Hematopoietic multipotent progenitor cell treated with erythropoietin and hydrocortisone succinate and interleukin-3 and kit ligand, for 8 days (in vitro differentiated cells): ENCODE data around the gene CELF3.
"Not testable (repeated sequence)": the region's sequence is repeated elsewhere in the genome, so short reads cannot be mapped to it uniquely, and the experiment has no call there.

Experiments used
- DNase-seq: peaks from one replicate; pipeline ENCODE4 v3.0.0-alpha.2; 2015

CELF3 gene

GRCh38 chr1:151716771-151717631 is at the start of gene CELF3:
Gene CELF3, minus strand, starts transcription at chr1:151716803. Its CDS starts 783 bp downstream, at chr1:151716020.
- DNase-seq: peak; percentile 88

GRCh38 chr1:151763990-151764389 is 47.4 kb upstream of the CELF3 start:
- DNase-seq: no peak

GRCh38 chr1:151762941-151763921 is 46.6 kb upstream of the CELF3 start, which contains the start of gene MRPL9:
Gene MRPL9, minus strand, starts transcription at chr1:151763496. Its CDS starts 17 bp downstream, at chr1:151763479.
- DNase-seq: peak; percentile 85

GRCh38 chr1:151760597-151761385 is 44.2 kb upstream of the CELF3 start:
- DNase-seq: no peak

- no peak for DNase-seq
These were observed 42.6 kb upstream of the CELF3 start for GRCh38 chr1:151759241-151759640.

- DNase-seq: no peak
These were observed 39.7 kb upstream of the CELF3 start for GRCh38 chr1:151756291-151756690.

DNA sequence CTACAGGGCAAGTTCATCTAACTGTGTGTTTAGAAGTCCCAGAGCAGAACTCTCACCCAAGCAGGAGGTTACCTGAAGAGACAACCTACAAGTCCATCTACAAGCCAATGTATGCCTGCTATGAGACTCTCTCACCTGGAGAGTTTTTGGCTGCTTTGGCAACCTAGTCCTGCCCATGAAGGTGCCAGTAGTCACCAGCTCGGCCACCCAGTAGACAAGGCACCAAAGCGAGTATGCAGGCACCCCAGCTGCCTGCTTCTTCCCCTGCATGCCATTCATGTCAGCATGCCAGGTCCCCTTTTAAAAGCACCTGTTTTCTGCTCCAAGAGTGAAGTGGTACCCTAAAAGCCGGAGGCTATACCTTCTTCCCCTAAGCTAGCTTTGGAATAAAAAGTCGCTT is 24.9 kb upstream of the CELF3 start:
- DNase-seq: no peak

DNA sequence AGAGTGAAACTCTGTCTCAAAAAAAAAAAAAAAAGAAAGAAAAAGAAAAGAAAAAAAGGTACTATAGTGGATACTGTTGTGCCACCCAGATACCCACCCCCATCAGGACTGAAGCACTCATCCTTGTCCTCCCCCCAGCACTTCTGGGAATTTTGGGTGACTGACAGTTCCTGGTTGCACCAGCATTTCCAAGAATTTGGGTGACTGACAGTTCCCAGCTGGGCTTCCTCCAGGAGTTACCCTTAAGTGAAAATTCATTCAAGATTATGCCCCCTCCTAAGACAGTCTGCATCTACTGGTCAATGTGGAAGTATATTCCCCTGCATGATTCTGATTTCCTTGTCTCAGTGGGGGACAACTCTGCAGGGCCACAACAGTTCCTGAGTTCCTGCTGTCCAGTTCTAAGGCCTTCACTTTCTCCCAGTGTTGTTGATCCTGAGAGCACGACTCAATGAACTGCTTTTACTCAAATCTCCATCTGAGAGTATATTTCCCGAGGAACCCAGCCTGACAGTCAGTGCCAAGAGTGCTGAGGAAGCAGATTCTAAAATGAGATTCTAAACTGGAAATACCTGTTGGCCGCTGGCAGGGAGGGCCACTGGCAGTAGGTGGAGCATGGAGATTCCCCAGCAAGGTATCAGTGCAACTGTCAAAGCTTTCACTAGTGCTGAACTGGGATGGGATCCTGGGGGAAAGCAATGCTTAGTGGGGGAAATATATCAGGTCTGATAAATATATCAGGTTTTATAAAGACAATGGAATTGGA is 23.2 kb upstream of the CELF3 start:
- DNase-seq: peak; percentile 64

DNA sequence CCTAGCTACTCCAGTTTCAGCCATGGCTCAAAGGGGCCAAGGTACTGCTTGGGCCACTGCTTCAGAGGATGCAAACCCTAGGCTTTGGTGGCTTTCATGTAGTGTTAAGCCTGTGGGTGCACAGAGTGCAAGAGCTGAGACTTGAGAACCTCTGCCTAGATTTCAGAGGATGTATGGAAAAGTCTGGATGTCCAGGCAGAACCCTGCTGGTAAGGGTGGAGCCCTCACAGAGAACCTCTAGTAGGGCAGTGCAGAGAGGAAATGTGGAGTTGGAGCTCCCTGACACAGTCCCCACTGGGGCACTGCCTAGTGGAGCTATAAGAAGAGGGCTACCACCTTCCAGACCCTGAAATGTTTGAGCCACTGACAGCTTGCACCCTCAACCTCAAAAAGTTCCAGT is 20.9 kb upstream of the CELF3 start:
- DNase-seq: no peak

- DNase-seq: no peak
These were observed 20.4 kb upstream of the CELF3 start for GRCh38 chr1:151737026-151737425.

DNA sequence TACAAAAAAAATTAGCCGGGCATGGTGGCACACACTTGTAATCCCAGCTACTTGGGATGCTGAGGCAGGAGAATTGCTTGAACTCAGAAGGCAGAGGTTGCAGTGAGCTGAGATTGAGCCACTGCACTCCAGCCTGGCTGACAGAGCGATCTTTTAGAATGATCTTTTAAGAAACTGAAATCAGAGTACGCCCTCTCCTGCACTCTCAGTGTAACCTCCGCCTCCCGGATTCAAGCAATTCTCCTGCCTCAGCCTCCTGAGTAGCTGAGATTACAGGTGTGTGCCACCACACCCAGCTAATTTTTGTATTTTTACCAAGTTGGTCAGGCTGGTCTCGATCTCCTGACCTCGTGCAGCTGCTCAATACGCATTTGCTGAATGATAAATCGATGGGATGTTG is 17.4 kb upstream of the CELF3 start:
- not testable (repeated sequence) for DNase-seq

- no peak for DNase-seq
These were observed 16.5 kb upstream of the CELF3 start for GRCh38 chr1:151733126-151733525.

DNA sequence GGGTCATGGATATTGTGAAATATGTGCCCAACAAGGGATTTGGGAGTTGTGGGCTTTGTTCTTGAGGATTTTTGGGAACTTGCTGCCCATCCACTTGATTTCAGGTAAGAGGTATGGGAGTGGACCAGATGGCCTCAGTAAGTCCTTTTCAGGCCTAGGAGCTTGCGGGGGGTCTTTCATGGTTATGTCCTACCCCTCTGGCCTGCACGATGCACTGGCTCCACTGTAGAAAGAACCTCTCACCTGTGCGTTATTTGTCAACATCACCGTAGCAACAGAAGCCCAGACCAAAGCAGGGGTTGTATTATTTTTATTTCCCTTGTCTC is 13.3 kb upstream of the CELF3 start:
- DNase-seq: no peak

GRCh38 chr1:151729157-151729965 is 12.8 kb upstream of the CELF3 start:
- DNase-seq: no peak

DNA sequence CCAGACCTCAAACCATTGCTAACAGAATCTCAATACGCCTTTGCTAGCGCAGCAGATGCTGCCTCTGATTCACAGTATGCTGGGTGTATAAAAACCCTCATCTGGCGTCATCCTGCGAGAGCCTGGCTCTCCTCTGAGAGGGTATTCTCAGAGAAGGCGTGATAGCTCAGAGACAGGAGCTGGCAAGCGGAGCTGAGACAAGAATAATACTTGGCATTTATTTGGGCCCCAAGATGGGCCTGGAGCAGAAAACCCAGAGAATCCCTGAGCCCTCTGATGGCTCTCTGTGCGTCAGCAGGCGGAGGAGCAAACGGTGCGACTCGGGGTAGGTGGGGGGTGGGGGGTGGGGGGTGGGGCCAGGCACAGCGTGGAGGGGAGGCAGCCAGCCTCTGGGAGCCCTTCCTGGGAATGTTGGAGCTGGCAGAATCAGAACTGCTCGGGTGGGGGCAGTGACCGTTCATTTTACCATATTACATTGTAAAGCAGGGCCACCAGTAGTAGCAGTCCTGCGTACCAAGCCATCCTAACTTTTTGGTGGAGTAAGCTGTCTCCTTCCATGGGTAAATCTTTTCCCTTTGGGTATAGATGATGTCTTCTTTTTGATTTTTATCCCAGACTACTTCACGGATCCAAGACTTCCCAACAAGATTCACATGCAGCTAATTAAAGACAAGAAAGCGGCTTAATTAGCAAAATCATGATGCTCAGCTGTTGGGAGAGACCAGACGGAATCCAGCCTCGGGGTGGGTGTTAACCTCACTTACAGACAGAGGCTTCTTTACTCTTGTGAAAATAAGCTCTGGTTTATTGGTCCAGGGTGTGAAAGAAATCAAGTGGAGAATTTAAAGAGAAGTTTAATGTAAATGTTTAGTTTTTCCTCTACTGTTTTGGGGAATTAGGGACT is 11.8 kb upstream of the CELF3 start:
- DNase-seq: no peak

- no peak for DNase-seq
These were observed 7.2 kb upstream of the CELF3 start for GRCh38 chr1:151723726-151724370.

DNA sequence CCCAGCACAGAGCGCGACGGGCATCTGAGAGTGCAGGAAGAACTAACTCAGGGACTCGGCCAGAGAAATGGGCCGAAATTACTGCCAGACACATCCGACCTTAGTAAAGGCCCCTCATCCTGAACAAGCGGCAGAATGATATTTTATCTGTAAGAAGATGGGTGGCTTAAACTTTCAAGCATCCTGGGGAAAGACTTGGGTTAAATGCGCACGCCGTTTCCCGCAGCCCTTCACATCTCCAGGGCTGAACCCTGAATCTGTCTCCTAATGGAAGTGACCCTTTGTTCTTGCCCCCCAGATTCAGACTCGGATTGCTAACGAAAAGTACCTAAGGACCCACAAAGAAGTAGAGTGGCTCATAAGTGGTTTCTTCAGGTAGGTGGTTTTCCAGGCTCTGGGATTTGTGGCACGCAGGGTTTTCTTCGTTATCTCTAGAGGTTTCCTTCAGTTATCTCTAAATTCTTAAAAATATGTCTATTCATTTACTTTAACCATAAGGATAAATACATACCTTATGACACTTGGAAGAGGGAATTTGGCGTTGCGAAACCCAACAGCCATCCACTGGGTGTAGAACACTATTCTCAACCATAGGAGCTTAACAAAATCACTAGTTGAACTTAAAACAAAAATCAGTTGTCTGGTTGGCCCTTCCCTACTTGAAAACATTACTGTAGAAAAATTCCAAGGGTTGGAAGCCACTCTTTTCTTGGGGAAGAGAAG is 5.3 kb upstream of the CELF3 start:
- no peak for DNase-seq

DNA sequence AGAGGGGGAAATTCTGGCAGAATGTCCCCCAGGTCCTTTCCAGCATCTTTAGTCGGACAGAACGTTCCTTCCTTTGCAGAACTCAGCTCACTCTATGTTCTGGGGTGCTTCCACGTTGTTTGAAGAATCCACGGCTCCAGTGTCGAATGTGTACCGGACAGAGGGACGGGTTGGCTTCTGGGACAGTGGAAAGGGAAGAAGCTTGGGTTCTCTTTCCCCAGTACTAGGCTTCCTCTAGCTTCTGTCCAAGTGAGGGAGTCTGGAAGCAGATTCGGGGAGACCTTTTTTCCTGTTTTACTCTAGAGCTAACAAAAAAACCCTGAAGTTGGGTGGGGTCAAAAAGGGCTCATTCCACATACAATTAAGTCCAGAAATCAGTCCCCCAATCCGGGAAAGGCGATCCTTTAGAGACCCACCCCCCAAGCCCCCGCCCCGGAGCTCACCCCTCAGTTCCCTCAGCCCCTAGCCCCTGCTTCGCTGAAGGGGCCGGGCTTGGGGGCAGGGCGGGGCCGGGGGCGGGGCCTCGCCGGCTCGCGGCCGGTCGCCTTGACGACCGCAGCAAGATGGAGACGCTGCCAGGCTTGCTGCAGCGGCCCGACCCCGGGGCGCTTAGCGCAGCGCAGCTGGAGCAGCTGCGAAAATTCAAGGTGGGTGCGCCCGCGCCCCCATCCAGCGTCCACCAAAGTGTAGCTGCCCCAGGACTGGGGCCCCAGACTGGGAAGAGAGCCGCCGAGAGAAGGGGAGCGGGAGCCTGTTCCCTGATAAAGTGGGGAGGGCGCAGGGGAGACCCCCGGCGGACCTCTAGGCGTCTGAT is 4.6 kb upstream of the CELF3 start, which contains the start of gene RIIAD1:
Gene RIIAD1, plus strand, starts transcription at position 549 of the 814 bp plus-strand sequence. Its CDS starts 15 bp downstream, at position 564.
- DNase-seq: no peak
